H9 (cell line): Measurements from ENCODE around the gene NAGPA. TPM values are rescaled to one million over a fixed set of nuclear protein-coding genes. Genes with fewer than 3 reads are reported as not detected.
A peak's percentile ranks its signal among the peaks of the same experiment; 100 is the strongest.

Experiments used
- DNase-seq: peaks from one replicate; pipeline ENCODE4 v3.0.0-alpha.2; 2017
- H2AFZ ChIP-seq: one replicate; pipeline ENCODE4 v1.6.1; 2013; ENCODE audit warnings: mild to moderate bottlenecking, low read length, control low read depth, moderate library complexity
- H2AK5ac ChIP-seq: 2 replicates; pipeline ENCODE4 v1.6.1; 2013; ENCODE audit warnings: low read length, control low read depth, mixed read lengths; ENCODE audit not compliant: insufficient read length
- H2BK120ac ChIP-seq: one replicate; pipeline ENCODE4 v1.6.1; 2013; ENCODE audit warnings: low read depth, mild to moderate bottlenecking, low read length, control low read depth, inconsistent platforms; ENCODE audit not compliant: poor library complexity, severe bottlenecking
- H2BK12ac ChIP-seq: 2 replicates; pipeline ENCODE4 v1.6.1; 2013; ENCODE audit warnings: low read length, control low read depth, mixed read lengths, low read depth; ENCODE audit not compliant: insufficient read length
- H2BK15ac ChIP-seq: 2 replicates; pipeline ENCODE4 v1.6.1; 2013; ENCODE audit warnings: low read depth, low read length, control low read depth
- H2BK20ac ChIP-seq: one replicate; pipeline ENCODE4 v1.6.1; 2013; ENCODE audit warnings: low read depth, mild to moderate bottlenecking, low read length, control low read depth, inconsistent platforms; ENCODE audit not compliant: poor library complexity, severe bottlenecking
- H2BK5ac ChIP-seq: 2 replicates; pipeline ENCODE4 v1.6.1; 2013; ENCODE audit warnings: low read length, control low read depth, mixed read lengths; ENCODE audit not compliant: insufficient read length
- H3K14ac ChIP-seq: 2 replicates; pipeline ENCODE4 v1.6.1; 2013; ENCODE audit warnings: low read length, control low read depth; ENCODE audit not compliant: insufficient read depth
- H3K18ac ChIP-seq: 2 replicates; pipeline ENCODE4 v1.6.1; 2013; ENCODE audit warnings: low read depth, mild to moderate bottlenecking, mixed read lengths, low read length, control low read depth; ENCODE audit not compliant: insufficient read length
- H3K23ac ChIP-seq: 2 replicates; pipeline ENCODE4 v1.6.1; 2013; ENCODE audit warnings: low read length, control low read depth, mixed read lengths, low read depth; ENCODE audit not compliant: insufficient read length
- H3K23me2 ChIP-seq: 2 replicates; pipeline ENCODE4 v1.6.1; 2013; ENCODE audit warnings: low read depth, mild to moderate bottlenecking, mixed read lengths, low read length, control low read depth; ENCODE audit not compliant: insufficient read length, poor library complexity, severe bottlenecking
- H3K27ac ChIP-seq: 2 replicates; pipeline ENCODE4 v1.5.1; 2013; ENCODE audit warnings: low read length, control low read depth, mixed read lengths, low read depth; ENCODE audit not compliant: insufficient read length
- H3K27me3 ChIP-seq: 2 replicates; pipeline ENCODE4 v1.6.1; 2013; ENCODE audit warnings: low read length, control low read depth, inconsistent platforms; ENCODE audit not compliant: insufficient read depth
- H3K4ac ChIP-seq: 2 replicates; pipeline ENCODE4 v1.6.1; 2013; ENCODE audit warnings: low read depth, mild to moderate bottlenecking, control low read depth, inconsistent platforms, low read length, moderate library complexity
- H3K4me1 ChIP-seq: 2 replicates; pipeline ENCODE4 v1.6.1; 2013; ENCODE audit warnings: low read length, control low read depth, inconsistent platforms; ENCODE audit not compliant: insufficient read depth
- H3K4me2 ChIP-seq: 2 replicates; pipeline ENCODE4 v1.6.1; 2013; ENCODE audit warnings: low read length, control low read depth, mixed read lengths; ENCODE audit not compliant: insufficient read length, insufficient read depth
- H3K56ac ChIP-seq: 2 replicates; pipeline ENCODE4 v1.6.1; 2013; ENCODE audit warnings: low read depth, mild to moderate bottlenecking, mixed read lengths, low read length, control low read depth; ENCODE audit not compliant: insufficient read length
- H3K79me1 ChIP-seq: 2 replicates; pipeline ENCODE4 v1.6.1; 2013; ENCODE audit warnings: low read depth, mild to moderate bottlenecking, moderate library complexity, low read length, control low read depth, inconsistent platforms; ENCODE audit not compliant: insufficient read depth, poor library complexity, severe bottlenecking
- H3K79me2 ChIP-seq: 2 replicates; pipeline ENCODE4 v1.6.1; 2013; ENCODE audit warnings: low read length, control low read depth, inconsistent platforms; ENCODE audit not compliant: insufficient read depth
- H3K9ac ChIP-seq: 2 replicates; pipeline ENCODE4 v1.6.1; 2013; ENCODE audit warnings: low read length, control low read depth, mixed read lengths; ENCODE audit not compliant: insufficient read length; ENCODE audit errors: extremely low read depth
- H3K9me3 ChIP-seq: one replicate; pipeline ENCODE4 v1.6.1; 2013; ENCODE audit warnings: low read depth, low read length, inconsistent platforms; ENCODE audit not compliant: control insufficient read depth
- H3T11ph ChIP-seq: one replicate; pipeline ENCODE4 v1.6.1; 2013; ENCODE audit warnings: mild to moderate bottlenecking, low read length, control low read depth, inconsistent platforms
- H4K20me1 ChIP-seq: one replicate; pipeline ENCODE4 v1.6.1; 2013; ENCODE audit not compliant: control insufficient read depth, insufficient read length, insufficient read depth
- H4K5ac ChIP-seq: 2 replicates; pipeline ENCODE4 v1.6.1; 2013; ENCODE audit warnings: low read depth, mild to moderate bottlenecking, mixed read lengths, low read length, control low read depth; ENCODE audit not compliant: insufficient read length
- H4K8ac ChIP-seq: replicated peaks from 2 replicates; pipeline ENCODE4 v1.6.1; 2013; ENCODE audit warnings: low read length, control low read depth, mixed read lengths, low read depth; ENCODE audit not compliant: insufficient read length
- H4K91ac ChIP-seq: 2 replicates; pipeline ENCODE4 v1.6.1; 2013; ENCODE audit warnings: low read depth, mild to moderate bottlenecking, moderate library complexity, mixed read lengths, low read length, control low read depth; ENCODE audit not compliant: insufficient read length
- H3K27ac Mint-ChIP-seq, 3 experiments: 2 replicates in 2 of 3; 3 replicates in 1 of 3; pipeline ENCODE4 v1.8.0; 2020 to 2021; ENCODE audit warnings: mixed read lengths in 3 of 3, mild to moderate bottlenecking in 1 of 3, moderate library complexity in 1 of 3
- H3K27me3 Mint-ChIP-seq: 2 replicates; pipeline ENCODE4 v1.8.0; 2021; ENCODE audit warnings: low read depth, mild to moderate bottlenecking, moderate library complexity, mixed read lengths
- H3K36me3 Mint-ChIP-seq, 3 experiments: 2 replicates in 2 of 3; 3 replicates in 1 of 3; pipeline ENCODE4 v1.8.0; 2020 to 2021; ENCODE audit warnings: low read depth in 3 of 3, mixed read lengths in 3 of 3; ENCODE audit not compliant: insufficient read depth in 1 of 3
- H3K4me1 Mint-ChIP-seq, 2 experiments: 2 replicates each; pipeline ENCODE4 v1.8.0; 2020; ENCODE audit warnings: mixed read lengths in 2 of 2
- H3K4me3 Mint-ChIP-seq, 2 experiments: 2 replicates in 1 of 2; 3 replicates in 1 of 2; pipeline ENCODE4 v1.8.0; 2020 to 2021; ENCODE audit warnings: mild to moderate bottlenecking in 2 of 2, mixed read lengths in 2 of 2, moderate library complexity in 1 of 2
- H3K9me3 Mint-ChIP-seq, 2 experiments: 2 replicates in 1 of 2; 3 replicates in 1 of 2; pipeline ENCODE4 v1.8.0; 2020; ENCODE audit warnings: mild to moderate bottlenecking in 2 of 2, mixed read lengths in 2 of 2, moderate library complexity in 1 of 2
- CTCF ChIP-seq: fragments of 200-600 bp; sonication (generic); conservative IDR thresholded peaks from 3 replicates; pipeline ENCODE4 v1.8.0; 2021; ENCODE audit warnings: antibody characterized with exemption, mild to moderate bottlenecking
- WGBS: extraction: QIAGEN DNeasy Blood & Tissue Kit; methylation state at CpG from one replicate; pipeline ENCODE4 v1.1.7; 2013; ENCODE audit warnings: missing lambda C conversion rate, low lambda C conversion rate, mixed read lengths; ENCODE audit not compliant: insufficient read length; ENCODE audit errors: extremely low coverage; 5-methylcytosine and 5-hydroxymethylcytosine counted together
- total RNA-seq: library from RNA; stranded (reverse); gene quantifications from 2 replicates; pipeline ENCODE4 v1.2.1, GENCODE V29; 2021

The NAGPA gene
- total RNA-seq, 1 experiment from 2014 or later: 12.1 TPM

GRCh38 chr16:5065326-5065725 is 31.6 kb upstream of the NAGPA start:
- Mint-ChIP-seq H3K4me3 (no peak overlapping the region), H3K27ac (peak overlapping the region in 2 of 3 experiments; percentile 10 to 31; a peak in 1 of 7 replicates), H3K27me3 (no peaks in the 10 kb centered on the region; the same call in 1 of the 2 replicates), H3K4me1 (peaks cover 16 to 19% of the 10 kb centered on the region in 2 experiments), H3K36me3 (no peaks in the 10 kb centered on the region), H3K9me3 (no peaks in the 10 kb centered on the region; a peak in 2 of 5 replicates)
- WGBS: no CpG with 5 or more reads among the region's 8 CpGs
- TF ChIP-seq CTCF: no peak
- H3K23ac ChIP-seq: no peak overlapping the region
- H2BK120ac ChIP-seq: no peak overlapping the region
- H4K91ac ChIP-seq: no peak overlapping the region
- no peak overlapping the region for H3K56ac ChIP-seq
- no peak overlapping the region for H2AK5ac ChIP-seq
- H3K4ac ChIP-seq: no peak overlapping the region
- H3K9me3 ChIP-seq: no peaks in the 10 kb centered on the region
- no peak overlapping the region for H3K9ac ChIP-seq
- H3K27me3 ChIP-seq: no peaks in the 10 kb centered on the region
- no peaks in the 10 kb centered on the region for H3K79me2 ChIP-seq
- no peak overlapping the region for H2AFZ ChIP-seq
- H2BK15ac ChIP-seq: no peak overlapping the region
- H3K4me1 ChIP-seq: no peaks in the 10 kb centered on the region
- no peaks in the 10 kb centered on the region for H3K79me1 ChIP-seq
- H3K18ac ChIP-seq: no peak overlapping the region
- no peaks in the 10 kb centered on the region for H3K23me2 ChIP-seq
- H3K27ac ChIP-seq: no peak overlapping the region
- H3K14ac ChIP-seq: peak overlapping the region; percentile 28; the same call in 1 of the 2 replicates
- H2BK20ac ChIP-seq: no peak overlapping the region
- H4K8ac ChIP-seq: no peak overlapping the region
- no peak overlapping the region for H4K5ac ChIP-seq
- H2BK5ac ChIP-seq: no peak overlapping the region
- no peak overlapping the region for H3K4me2 ChIP-seq
- no peak for DNase-seq
- no peak overlapping the region for H3T11ph ChIP-seq
- H2BK12ac ChIP-seq: no peak overlapping the region
- no peaks in the 10 kb centered on the region for H4K20me1 ChIP-seq
